ENCODE results near the gene SHLD1.
"Not testable (repeated sequence)": the region's sequence is repeated elsewhere in the genome, so short reads cannot be mapped to it uniquely, and the experiment has no call there.

SHLD1 gene

GRCh38 chr20:5781798-5782750, 31.9 kb downstream of the SHLD1 start:
- DNase-seq = no peak

DNA sequence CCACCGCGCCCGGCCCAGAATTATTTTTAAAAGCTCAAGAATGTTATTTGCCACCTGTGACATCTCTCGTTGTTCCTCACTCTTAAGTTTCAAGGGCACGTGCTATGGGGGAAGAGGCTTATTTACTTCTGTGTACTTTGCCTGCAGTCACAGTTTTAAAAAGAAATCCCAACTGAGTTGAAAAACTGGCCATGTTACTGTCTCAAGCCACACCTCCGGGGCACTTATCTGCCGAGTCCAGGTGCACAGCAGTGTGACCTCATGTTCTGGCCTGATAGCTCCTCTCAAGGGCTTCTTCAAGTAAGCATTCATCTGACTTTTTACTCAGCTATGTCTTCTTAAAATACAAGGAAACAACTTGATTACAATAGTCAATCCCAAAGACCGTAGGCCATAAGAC, 34.5 kb downstream of the SHLD1 start:
- no peak for DNase-seq

- no peak for DNase-seq
These were observed 34.9 kb downstream of the SHLD1 start for GRCh38 chr20:5785146-5785545.

- no peak for DNase-seq
These were observed 37.0 kb downstream of the SHLD1 start for GRCh38 chr20:5786930-5787795.

- no peak for DNase-seq
These were observed 37.6 kb downstream of the SHLD1 start for GRCh38 chr20:5787796-5788165.

GRCh38 chr20:5788385-5788895, 38.2 kb downstream of the SHLD1 start:
- peak; percentile 82 for DNase-seq

DNA sequence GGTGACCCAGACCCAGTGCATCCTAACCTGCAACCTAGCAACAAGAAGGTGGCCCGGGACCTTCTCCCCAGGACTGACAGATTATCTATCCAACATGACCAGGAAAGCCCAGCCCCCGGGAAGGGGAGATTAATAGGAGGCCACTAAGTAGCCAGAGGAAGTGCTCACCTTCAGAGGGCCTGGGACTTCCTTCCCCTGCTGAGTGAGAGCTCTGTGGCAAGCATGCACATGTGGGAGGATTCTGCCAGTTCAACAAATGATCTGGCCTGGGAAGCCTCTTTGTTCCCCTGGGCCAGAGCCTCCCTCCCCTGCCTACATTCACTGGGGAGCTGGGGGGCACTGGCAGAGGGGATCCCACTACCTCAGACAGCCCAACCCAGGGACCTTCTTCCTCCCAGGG, 39.6 kb downstream of the SHLD1 start:
- no peak for DNase-seq

DNA sequence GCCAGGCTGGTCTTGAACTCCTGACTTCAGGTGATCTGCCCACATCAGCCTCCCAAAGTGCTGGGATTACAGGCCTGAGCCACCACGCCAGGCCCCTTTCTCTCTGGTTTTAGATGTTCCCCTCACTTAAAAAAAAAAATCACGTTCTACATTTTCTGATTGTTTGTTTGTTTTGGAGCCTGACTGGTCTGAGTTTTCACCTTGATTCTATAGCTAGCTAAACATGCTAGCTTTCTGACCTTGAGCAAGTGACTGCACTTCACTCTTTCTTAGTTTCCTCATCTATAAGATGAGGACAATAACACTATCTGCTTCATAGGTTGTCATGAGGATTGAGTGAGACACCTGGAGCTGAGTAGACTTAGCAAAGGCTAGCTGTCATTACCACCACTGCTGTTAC, 43.7 kb downstream of the SHLD1 start:
- no peak for DNase-seq

DNA sequence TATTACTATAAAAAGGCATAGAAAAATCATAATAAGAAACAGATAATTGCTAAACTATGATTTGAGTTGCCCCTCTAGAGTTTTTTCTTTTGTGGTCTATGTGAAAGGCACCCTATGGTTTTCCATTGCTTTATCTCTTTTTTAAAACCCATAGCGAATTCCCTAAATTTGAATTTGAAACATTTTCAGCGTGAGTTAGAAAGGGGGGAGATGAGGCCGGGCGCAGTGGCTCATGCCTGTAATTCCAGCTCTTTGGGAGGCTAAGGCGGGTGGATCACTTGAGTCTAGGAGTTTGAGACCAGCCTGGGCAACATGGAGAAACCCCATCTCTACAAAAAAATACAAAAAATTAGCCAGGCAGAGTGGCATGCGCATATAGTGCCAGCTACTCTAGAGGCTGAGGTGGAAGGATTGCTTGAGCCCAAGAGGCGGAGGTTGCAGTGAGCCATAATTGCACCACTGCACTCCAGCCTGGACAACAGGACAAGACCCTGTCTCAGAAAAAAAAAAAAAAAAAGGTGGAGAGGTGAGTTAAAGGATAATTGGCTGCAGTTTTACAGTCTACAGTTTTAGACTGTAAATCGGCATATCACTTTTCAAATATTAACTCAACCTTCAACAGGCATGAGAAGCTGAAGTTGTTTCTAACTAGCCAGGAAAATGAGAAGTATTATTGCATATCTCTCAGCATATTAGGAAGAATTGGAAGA, 46.3 kb downstream of the SHLD1 start:
- DNase-seq = no peak

DNA sequence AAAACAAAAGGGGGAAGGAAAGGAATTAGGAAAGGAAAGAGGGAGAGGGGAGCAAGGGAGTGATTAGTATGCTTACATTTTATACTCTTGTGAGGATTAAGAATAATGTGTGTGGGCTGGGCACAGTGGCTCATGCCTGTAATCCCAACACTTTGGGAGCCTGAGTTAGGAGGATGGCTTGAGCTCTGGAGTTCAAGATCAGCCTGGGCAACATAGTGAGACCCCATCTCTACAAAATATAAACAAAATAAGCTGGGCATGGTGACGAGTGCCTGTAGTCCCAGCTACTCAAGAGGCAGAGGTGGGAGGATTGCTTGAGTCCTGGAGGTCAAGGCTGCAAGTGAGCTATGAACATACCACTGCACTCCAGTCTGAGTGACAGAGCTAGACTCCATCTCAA, 47.0 kb downstream of the SHLD1 start:
- no peak for DNase-seq

DNA sequence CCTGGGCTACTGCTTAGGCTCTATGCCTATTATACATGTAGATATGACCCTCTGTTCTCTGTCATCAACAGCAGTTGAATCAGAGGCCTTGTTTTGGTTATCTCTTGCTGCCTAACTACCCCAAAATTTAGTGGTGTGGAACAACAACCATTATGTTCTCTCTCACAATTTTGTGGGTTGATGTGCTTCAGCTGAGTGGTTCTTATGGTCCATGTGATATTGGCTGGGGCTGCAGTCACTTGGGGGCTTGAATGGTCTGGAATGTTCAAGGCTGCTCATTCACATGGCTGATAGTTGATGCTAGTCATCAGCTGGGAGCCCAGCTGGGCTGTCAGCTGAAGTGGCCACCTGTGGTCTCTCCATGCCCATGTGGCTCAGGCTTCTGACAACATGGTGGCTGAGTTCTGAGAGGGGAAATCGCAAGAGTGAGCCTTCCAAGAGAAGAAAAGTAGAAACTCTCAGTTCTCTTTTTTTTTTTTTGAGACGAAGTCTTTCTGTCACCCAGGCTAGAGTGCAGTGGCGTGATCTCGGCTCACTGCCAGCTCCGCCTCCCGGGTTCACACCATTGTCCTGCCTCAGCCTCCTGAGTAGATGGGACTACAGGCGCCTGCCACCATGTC, 47.8 kb downstream of the SHLD1 start:
- peak; percentile 51 for DNase-seq

- not testable (repeated sequence) for DNase-seq
These were observed 53.6 kb downstream of the SHLD1 start for GRCh38 chr20:5803754-5804303.

- no peak for DNase-seq
These were observed 56.5 kb downstream of the SHLD1 start for GRCh38 chr20:5806457-5807263.

GRCh38 chr20:5807431-5807830, 57.2 kb downstream of the SHLD1 start:
- DNase-seq = no peak

DNA sequence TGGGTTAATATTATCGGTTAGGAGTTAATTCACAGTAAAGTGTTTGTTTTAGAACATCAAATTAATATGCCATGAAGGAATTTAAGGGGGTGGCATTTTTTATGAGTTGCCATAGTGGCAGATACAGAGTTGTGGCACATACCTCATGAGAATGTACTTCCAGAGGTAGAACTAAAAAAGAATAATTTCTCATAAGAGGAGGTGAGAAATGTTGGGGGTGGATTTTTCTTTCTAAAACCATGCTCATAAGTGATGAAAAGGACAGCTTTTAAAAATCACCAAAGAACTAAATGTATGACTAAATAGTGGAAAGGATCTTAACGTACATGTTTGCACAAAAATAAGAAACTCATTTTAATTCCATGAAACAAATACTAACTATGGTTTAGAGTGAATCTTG, 58.7 kb downstream of the SHLD1 start:
- DNase-seq = no peak

- no peak for DNase-seq
These were observed 59.3 kb downstream of the SHLD1 start for GRCh38 chr20:5809495-5809894.

GRCh38 chr20:5810800-5811422, 60.7 kb downstream of the SHLD1 start:
- no peak for DNase-seq

DNA sequence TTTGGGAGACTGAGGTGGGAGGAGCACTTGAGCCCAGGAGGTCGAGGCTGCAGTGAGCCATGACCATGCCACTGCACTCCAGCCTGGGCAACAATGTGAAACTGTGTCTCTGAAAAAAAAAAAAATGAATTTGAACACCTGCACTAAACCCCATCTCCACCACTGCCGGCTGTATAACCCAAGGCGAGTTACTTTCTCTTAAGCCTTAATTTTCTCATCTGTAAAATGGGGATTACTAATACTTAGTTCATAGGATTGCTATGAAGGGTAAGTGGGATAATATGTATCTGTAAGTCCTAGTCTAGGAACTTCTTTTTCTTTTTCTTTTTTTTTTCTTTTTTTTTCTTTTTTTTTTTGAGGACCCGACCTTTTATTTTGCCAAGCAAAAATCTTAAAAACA, 61.5 kb downstream of the SHLD1 start:
- DNase-seq = no peak

GRCh38 chr20:5818346-5818681, 68.1 kb downstream of the SHLD1 start:
- no peak for DNase-seq

DNA sequence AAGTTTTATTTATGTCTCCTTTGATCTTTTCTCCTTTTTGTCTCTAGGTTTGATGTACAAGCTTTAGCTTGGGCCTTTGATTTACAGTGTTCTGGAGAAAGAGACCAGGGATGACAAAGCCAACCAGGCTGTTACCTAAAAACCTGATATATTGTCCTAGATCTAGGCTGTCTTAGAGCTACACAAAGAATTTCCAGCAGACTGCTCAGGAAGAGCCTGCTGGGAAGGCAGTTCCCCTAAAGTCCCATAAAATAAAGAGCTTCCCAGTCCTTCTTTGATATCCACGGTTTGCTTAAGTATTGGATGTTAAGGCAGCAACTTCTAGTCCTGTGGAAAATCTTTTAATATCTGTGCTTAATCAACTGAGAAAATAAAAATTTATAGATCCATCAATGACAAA, 70.5 kb downstream of the SHLD1 start:
- DNase-seq = no peak

DNA sequence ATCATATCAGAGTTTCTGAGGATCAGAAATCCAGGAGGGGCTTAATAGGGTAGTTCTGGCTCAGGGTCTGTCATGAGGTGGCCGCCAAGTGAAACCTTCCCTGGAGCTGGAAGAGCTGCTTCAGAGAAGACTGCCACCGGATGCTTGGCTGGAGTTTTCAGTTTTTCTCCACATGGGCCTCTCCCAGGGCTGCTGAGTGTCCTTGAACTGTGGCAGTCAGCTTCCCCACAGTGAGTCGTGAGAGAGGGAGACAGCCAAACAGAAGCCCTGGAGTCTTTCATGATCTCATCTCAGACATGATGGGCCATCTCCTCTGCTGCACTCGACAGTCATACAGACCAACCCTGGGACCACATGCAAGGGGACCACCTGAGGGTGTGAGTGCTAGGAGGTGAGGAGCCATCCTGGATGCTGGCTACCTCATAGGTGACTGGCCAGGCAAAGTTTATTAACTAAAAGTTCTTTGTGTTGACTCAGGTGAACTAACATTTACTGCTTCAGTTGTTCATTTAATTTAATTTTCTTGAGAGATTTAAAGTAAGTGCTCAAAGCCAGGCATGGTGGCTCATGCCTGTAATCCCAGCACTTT, 71.5 kb downstream of the SHLD1 start:
- no peak for DNase-seq
